ENCODE results near the gene PSMB7. TPM values are rescaled to one million over a fixed set of nuclear protein-coding genes. Genes with fewer than 3 reads are reported as not detected.

PSMB7 gene
- total RNA-seq, 1 experiment from 2014 or later: 187 TPM

DNA sequence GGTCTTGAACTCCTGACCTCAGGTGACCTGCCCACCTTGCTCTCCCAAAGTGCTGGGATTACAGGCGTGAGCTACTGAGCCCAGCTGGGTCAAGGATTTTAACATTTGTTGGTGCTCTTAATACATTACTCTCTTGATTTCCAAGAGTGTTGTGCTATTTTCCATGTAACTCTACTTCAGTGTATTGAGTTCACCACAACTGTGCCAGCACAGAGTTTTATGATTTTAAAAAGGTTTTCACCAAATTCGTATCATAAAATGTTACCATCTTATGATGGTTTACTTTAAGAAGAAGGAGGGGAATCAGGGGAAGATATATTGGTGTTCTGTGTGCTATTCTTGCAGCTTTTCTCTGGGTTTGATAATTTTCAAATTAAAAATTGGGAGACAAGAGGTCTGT lies 28.4 kb upstream of the PSMB7 start:
- peaks cover 10% of the 10 kb centered on the region for H3K9me3 Mint-ChIP-seq
- CTCF ChIA-PET: interaction anchor here (0.5 to 1.2 kb wide), 4 partner anchors 24 to 194 kb away, joined by 3 to 4 read pairs (median 3); no protein-coding TSS in a partner anchor
- 0 out of 2 replicates have a peak, but pooled peaks have one; percentile 17 for TF ChIP-seq GTF2I (CRISPR knock-in tag; conservative IDR thresholded peaks at IDR 0.05)
- TF ChIP-seq, protein P1, sequence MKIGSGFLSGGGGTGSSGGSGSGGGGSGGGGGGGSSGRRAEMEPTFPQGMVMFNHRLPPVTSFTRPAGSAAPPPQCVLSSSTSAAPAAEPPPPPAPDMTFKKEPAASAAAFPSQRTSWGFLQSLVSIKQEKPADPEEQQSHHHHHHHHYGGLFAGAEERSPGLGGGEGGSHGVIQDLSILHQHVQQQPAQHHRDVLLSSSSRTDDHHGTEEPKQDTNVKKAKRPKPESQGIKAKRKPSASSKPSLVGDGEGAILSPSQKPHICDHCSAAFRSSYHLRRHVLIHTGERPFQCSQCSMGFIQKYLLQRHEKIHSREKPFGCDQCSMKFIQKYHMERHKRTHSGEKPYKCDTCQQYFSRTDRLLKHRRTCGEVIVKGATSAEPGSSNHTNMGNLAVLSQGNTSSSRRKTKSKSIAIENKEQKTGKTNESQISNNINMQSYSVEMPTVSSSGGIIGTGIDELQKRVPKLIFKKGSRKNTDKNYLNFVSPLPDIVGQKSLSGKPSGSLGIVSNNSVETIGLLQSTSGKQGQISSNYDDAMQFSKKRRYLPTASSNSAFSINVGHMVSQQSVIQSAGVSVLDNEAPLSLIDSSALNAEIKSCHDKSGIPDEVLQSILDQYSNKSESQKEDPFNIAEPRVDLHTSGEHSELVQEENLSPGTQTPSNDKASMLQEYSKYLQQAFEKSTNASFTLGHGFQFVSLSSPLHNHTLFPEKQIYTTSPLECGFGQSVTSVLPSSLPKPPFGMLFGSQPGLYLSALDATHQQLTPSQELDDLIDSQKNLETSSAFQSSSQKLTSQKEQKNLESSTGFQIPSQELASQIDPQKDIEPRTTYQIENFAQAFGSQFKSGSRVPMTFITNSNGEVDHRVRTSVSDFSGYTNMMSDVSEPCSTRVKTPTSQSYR (CRISPR knock-in tag; IDR thresholded peaks at IDR 0.05): no peak
- no peak overlapping the region for H3K27ac Mint-ChIP-seq
- ATAC-seq: no peak
- no peak for DNase-seq (ENCODE audit: low spot score)
- H3K27me3 Mint-ChIP-seq (ENCODE audit: low read depth): peaks cover 17% of the 10 kb centered on the region
- no peaks in the 10 kb centered on the region for H3K36me3 Mint-ChIP-seq
- POLR2A ChIA-PET: no interaction called here
- no peaks in the 10 kb centered on the region for H3K4me1 Mint-ChIP-seq
- no peak overlapping the region for H3K4me3 Mint-ChIP-seq

DNA sequence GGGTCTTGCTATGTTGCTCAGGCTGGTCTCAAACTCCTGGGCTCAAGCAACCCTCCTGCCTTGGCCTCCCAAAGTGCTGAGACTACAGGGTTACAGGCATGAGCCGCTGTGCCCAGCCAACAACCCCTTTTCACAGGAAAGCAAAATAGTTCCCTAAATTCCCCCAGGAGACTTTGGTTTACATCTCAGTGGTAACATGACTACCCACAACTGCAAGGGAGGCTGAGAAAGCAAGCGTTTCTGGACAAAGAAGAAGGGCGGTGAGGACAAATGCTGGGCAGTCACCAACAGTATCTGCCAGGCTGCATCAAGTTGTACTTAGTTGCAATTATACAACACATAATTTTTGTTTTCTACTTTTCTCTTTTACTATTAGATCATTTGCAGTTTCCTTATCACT lies 27.6 kb upstream of the PSMB7 start:
- H3K36me3 Mint-ChIP-seq: no peaks in the 10 kb centered on the region
- no peak overlapping the region for H3K4me3 Mint-ChIP-seq
- no peak for TF ChIP-seq EMX1 (CRISPR knock-in tag; IDR thresholded peaks at IDR 0.05)
- TF ChIP-seq, protein P2, sequence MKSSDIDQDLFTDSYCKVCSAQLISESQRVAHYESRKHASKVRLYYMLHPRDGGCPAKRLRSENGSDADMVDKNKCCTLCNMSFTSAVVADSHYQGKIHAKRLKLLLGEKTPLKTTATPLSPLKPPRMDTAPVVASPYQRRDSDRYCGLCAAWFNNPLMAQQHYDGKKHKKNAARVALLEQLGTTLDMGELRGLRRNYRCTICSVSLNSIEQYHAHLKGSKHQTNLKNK (CRISPR knock-in tag; IDR thresholded peaks at IDR 0.05): no peak
- TF ChIP-seq, protein P3, sequence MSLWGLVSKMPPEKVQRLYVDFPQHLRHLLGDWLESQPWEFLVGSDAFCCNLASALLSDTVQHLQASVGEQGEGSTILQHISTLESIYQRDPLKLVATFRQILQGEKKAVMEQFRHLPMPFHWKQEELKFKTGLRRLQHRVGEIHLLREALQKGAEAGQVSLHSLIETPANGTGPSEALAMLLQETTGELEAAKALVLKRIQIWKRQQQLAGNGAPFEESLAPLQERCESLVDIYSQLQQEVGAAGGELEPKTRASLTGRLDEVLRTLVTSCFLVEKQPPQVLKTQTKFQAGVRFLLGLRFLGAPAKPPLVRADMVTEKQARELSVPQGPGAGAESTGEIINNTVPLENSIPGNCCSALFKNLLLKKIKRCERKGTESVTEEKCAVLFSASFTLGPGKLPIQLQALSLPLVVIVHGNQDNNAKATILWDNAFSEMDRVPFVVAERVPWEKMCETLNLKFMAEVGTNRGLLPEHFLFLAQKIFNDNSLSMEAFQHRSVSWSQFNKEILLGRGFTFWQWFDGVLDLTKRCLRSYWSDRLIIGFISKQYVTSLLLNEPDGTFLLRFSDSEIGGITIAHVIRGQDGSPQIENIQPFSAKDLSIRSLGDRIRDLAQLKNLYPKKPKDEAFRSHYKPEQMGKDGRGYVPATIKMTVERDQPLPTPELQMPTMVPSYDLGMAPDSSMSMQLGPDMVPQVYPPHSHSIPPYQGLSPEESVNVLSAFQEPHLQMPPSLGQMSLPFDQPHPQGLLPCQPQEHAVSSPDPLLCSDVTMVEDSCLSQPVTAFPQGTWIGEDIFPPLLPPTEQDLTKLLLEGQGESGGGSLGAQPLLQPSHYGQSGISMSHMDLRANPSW (CRISPR knock-in tag; conservative IDR thresholded peaks at IDR 0.05; ENCODE audit: low read depth): no peak
- TF ChIP-seq NFYB (CRISPR knock-in tag; conservative IDR thresholded peaks at IDR 0.05; ENCODE audit: low read depth): no peak
- ATAC-seq: no peak
- DNase-seq (ENCODE audit: low spot score): no peak
- ChIA-PET POLR2A (no interaction called here), CTCF (interaction anchor here (0.6 to 1.6 kb wide), 2 partner anchors 24 kb away, joined by 3 to 6 read pairs; no protein-coding TSS in a partner anchor)
- H3K27me3 Mint-ChIP-seq (ENCODE audit: low read depth): peaks cover 17% of the 10 kb centered on the region
- H3K9me3 Mint-ChIP-seq: peaks cover 10% of the 10 kb centered on the region
- H3K27ac Mint-ChIP-seq: no peak overlapping the region
- no peaks in the 10 kb centered on the region for H3K4me1 Mint-ChIP-seq

DNA sequence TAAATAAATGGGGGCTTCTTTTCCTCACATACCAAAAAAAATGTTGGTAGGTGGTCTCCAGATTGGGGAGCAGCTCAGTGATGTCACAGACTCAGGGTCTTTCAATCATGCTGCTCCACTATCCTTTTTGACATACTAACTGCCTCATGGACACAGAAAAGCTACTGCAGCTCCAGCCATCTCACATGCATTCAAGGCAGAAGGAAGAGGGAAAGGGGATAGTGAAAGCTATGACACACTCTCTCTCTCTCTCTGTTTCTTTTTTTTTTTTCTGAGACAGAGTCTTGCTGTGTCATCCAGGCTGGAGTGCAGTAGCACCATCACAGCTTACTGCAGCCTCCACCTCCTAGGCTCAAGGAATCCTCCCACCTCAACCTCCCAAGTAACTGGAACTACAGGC lies 27.1 kb upstream of the PSMB7 start:
- H3K36me3 Mint-ChIP-seq: no peaks in the 10 kb centered on the region
- no peak overlapping the region for H3K27ac Mint-ChIP-seq
- H3K4me1 Mint-ChIP-seq: no peaks in the 10 kb centered on the region
- ATAC-seq (no peak), DNase-seq (ENCODE audit: low spot score) (no peak)
- peaks cover 10% of the 10 kb centered on the region for H3K9me3 Mint-ChIP-seq
- H3K4me3 Mint-ChIP-seq: no peak overlapping the region
- peaks cover 17% of the 10 kb centered on the region for H3K27me3 Mint-ChIP-seq (ENCODE audit: low read depth)
- ChIA-PET CTCF (interaction anchor here (1.2 to 1.6 kb wide), 2 partner anchors 24 to 95 kb away, joined by 3 to 6 read pairs; no protein-coding TSS in a partner anchor), POLR2A (no interaction called here)
- peak; percentile 71; the same call in 1 of the 2 replicates for TF ChIP-seq GTF2I (CRISPR knock-in tag; conservative IDR thresholded peaks at IDR 0.05)
- no peak for TF ChIP-seq NR3C1 (CRISPR knock-in tag; conservative IDR thresholded peaks at IDR 0.05; ENCODE audit: low read depth)

DNA sequence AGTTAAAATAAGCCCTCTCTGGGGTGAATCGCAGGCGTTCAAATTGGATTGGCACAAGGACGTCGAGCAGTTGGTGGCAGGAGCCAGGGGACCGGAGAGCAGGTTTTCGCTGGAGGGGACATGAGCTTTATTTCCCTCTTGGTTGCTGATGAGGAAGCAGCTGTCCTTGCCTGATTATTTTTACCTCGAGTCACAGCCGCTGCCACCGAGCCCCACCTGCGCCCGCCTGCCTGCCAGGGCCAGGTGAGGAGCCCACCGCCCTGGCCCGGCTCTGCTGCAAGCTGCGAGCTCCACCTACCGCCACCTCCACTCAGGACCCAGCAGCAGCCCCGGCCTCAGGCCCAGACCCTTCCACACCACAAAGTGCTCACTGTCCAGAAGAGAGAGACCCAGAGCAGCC lies 26.0 kb upstream of the PSMB7 start:
- Mint-ChIP-seq H3K4me3 (no peak overlapping the region), H3K9me3 (peaks cover 10% of the 10 kb centered on the region), H3K27ac (no peak overlapping the region), H3K36me3 (no peaks in the 10 kb centered on the region), H3K27me3 (ENCODE audit: low read depth) (peaks cover 17% of the 10 kb centered on the region), H3K4me1 (no peaks in the 10 kb centered on the region)
- ChIA-PET CTCF (interaction anchor here (1.2 to 1.6 kb wide), 3 partner anchors 22 to 96 kb away, joined by 3 to 6 read pairs (median 3); no protein-coding TSS in a partner anchor), POLR2A (no interaction called here)
- DNase-seq (ENCODE audit: low spot score): no peak
- ATAC-seq: no peak
- TF ChIP-seq, protein P4, sequence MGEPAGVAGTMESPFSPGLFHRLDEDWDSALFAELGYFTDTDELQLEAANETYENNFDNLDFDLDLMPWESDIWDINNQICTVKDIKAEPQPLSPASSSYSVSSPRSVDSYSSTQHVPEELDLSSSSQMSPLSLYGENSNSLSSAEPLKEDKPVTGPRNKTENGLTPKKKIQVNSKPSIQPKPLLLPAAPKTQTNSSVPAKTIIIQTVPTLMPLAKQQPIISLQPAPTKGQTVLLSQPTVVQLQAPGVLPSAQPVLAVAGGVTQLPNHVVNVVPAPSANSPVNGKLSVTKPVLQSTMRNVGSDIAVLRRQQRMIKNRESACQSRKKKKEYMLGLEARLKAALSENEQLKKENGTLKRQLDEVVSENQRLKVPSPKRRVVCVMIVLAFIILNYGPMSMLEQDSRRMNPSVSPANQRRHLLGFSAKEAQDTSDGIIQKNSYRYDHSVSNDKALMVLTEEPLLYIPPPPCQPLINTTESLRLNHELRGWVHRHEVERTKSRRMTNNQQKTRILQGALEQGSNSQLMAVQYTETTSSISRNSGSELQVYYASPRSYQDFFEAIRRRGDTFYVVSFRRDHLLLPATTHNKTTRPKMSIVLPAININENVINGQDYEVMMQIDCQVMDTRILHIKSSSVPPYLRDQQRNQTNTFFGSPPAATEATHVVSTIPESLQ (CRISPR knock-in tag; IDR thresholded peaks at IDR 0.05): no peak
- TF ChIP-seq RELA (CRISPR knock-in tag; IDR thresholded peaks at IDR 0.05; ENCODE audit: borderline replicate concordance): no peak
- TF ChIP-seq FOXK1 (CRISPR knock-in tag; IDR thresholded peaks at IDR 0.05): no peak
- TF ChIP-seq TEAD4 (CRISPR knock-in tag; IDR thresholded peaks at IDR 0.05): no peak
- no peak for TF ChIP-seq IRF2 (CRISPR knock-in tag; IDR thresholded peaks at IDR 0.05; ENCODE audit: borderline replicate concordance, low read depth)
- TF ChIP-seq SOX15 (CRISPR knock-in tag; IDR thresholded peaks at IDR 0.05): no peak
- no peak for TF ChIP-seq ZNF396 (CRISPR knock-in tag; IDR thresholded peaks at IDR 0.05; ENCODE audit: borderline replicate concordance)
- TF ChIP-seq NR1H2 (CRISPR knock-in tag; IDR thresholded peaks at IDR 0.05): no peak
- TF ChIP-seq, protein P5, sequence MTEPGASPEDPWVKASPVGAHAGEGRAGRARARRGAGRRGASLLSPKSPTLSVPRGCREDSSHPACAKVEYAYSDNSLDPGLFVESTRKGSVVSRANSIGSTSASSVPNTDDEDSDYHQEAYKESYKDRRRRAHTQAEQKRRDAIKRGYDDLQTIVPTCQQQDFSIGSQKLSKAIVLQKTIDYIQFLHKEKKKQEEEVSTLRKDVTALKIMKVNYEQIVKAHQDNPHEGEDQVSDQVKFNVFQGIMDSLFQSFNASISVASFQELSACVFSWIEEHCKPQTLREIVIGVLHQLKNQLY (CRISPR knock-in tag; IDR thresholded peaks at IDR 0.05): no peak
- TF ChIP-seq ESRRA (CRISPR knock-in tag; IDR thresholded peaks at IDR 0.05; ENCODE audit: borderline replicate concordance): no peak
- no peak for TF ChIP-seq PRRX2 (CRISPR knock-in tag; IDR thresholded peaks at IDR 0.05)
- no peak for TF ChIP-seq ZNF263 (CRISPR knock-in tag; IDR thresholded peaks at IDR 0.05; ENCODE audit: low read depth)
- TF ChIP-seq GABPB1 (CRISPR knock-in tag; IDR thresholded peaks at IDR 0.05): no peak

All from WTC11 (cell line).